ENCODE measurements around the gene PSMD6.

The PSMD6 gene

DNA sequence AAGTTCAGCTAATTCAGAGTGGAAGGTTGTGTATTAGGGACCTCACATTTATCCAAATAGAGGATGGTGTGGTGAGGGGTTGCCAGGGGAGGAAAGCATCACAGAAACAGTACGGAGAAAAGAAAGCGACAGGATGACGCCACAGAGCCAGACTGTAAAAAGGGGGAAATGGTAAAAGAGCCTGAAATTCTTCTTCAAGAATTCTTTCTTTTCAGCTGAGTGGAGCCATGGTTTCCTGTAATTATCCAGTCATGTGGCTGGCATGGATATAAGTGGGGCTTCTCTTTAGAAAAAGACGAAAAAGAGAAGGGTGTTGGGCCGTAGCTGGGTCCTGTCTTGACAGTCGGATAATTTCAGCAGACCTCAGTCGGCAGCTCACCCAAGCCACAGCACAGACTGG is 24.5 kb upstream of the PSMD6 start:
- Histone ChIP-seq H3K27ac (ENCODE audit: poor library complexity, severe bottlenecking) (no peak overlapping the region), H3K4me3 (ENCODE audit: severe bottlenecking) (no peak overlapping the region), H3K36me3 (ENCODE audit: low read depth) (no peaks in the 10 kb centered on the region), H3K9me3 (ENCODE audit: severe bottlenecking) (no peaks in the 10 kb centered on the region), H3K4me1 (ENCODE audit: insufficient read depth, poor library complexity, severe bottlenecking) (no peaks in the 10 kb centered on the region), H3K27me3 (ENCODE audit: insufficient read depth, poor library complexity, severe bottlenecking) (no peaks in the 10 kb centered on the region)
- DNase-seq (ENCODE audit: low spot score) (no peak), ATAC-seq (ENCODE audit: low read depth) (no peak)
- TF ChIP-seq, protein P1, sequence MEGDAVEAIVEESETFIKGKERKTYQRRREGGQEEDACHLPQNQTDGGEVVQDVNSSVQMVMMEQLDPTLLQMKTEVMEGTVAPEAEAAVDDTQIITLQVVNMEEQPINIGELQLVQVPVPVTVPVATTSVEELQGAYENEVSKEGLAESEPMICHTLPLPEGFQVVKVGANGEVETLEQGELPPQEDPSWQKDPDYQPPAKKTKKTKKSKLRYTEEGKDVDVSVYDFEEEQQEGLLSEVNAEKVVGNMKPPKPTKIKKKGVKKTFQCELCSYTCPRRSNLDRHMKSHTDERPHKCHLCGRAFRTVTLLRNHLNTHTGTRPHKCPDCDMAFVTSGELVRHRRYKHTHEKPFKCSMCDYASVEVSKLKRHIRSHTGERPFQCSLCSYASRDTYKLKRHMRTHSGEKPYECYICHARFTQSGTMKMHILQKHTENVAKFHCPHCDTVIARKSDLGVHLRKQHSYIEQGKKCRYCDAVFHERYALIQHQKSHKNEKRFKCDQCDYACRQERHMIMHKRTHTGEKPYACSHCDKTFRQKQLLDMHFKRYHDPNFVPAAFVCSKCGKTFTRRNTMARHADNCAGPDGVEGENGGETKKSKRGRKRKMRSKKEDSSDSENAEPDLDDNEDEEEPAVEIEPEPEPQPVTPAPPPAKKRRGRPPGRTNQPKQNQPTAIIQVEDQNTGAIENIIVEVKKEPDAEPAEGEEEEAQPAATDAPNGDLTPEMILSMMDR (IDR thresholded peaks at IDR 0.05; ENCODE audit: poor library complexity, severe bottlenecking), result no peak

DNA sequence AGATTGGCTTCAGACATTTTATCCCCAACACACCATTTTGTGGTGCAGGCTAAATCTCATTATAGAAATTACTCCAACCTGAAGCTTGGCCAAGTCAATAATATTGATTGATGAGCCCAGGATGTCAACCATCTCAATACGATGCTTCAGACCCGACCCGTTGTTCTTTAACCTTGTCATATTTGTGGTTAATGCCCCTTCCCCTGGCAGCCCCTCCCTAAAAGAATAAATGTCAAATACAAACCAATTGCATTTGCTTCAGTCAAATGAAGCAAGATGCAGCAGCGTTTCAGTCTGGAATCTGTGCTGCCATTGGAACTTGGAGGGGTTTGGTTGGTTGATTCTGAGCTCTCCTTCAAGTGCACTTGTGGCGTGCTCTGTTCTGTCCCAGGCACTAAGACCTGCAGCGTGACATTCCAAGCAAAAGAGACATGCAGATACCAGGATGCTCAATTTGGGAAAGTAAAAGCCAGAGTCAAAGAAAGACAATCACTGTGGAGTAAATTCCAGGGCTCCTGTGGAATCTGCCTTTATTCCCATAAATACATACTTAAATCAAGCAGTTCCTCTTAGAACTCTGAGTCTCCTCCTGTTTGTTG is 23.8 kb upstream of the PSMD6 start:
- Histone ChIP-seq H3K9me3 (ENCODE audit: severe bottlenecking) (no peaks in the 10 kb centered on the region), H3K4me1 (ENCODE audit: insufficient read depth, poor library complexity, severe bottlenecking) (no peaks in the 10 kb centered on the region), H3K27me3 (ENCODE audit: insufficient read depth, poor library complexity, severe bottlenecking) (no peaks in the 10 kb centered on the region), H3K36me3 (ENCODE audit: low read depth) (no peaks in the 10 kb centered on the region), H3K4me3 (ENCODE audit: severe bottlenecking) (no peak overlapping the region), H3K27ac (ENCODE audit: poor library complexity, severe bottlenecking) (no peak overlapping the region)
- DNase-seq (ENCODE audit: low spot score) (no peak), ATAC-seq (ENCODE audit: low read depth) (no peak)
- TF ChIP-seq, protein P1 (IDR thresholded peaks at IDR 0.05; ENCODE audit: poor library complexity, severe bottlenecking), result no peak

DNA sequence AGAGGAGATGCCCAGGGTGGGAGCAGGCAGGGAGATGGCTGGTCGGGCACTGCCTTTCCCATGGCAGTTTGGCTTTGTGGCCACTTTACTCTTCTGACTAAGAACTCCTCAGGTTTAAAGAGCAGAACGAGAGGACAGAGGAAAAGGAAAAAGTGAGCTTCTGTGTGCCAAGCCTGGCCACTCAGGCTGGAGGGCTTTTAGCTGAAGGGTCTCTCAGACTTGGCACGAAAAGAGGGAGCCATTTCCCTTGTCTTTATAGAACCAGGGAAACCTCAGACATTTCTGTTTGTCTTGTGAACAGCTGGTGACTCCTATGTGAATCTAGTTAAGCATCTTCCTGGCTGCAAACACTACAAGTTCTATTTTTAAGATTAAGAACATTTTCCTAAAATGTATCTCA is 23.3 kb upstream of the PSMD6 start:
- H3K27ac ChIP-seq (ENCODE audit: poor library complexity, severe bottlenecking), result no peak overlapping the region
- H3K36me3 ChIP-seq (ENCODE audit: low read depth), result no peaks in the 10 kb centered on the region
- no peaks in the 10 kb centered on the region for H3K9me3 ChIP-seq (ENCODE audit: severe bottlenecking)
- H3K4me1 ChIP-seq (ENCODE audit: insufficient read depth, poor library complexity, severe bottlenecking), result no peaks in the 10 kb centered on the region
- no peak overlapping the region for H3K4me3 ChIP-seq (ENCODE audit: severe bottlenecking)
- DNase-seq (ENCODE audit: low spot score) (no peak), ATAC-seq (ENCODE audit: low read depth) (no peak)
- H3K27me3 ChIP-seq (ENCODE audit: insufficient read depth, poor library complexity, severe bottlenecking), result no peaks in the 10 kb centered on the region
- TF ChIP-seq, protein P1 (IDR thresholded peaks at IDR 0.05; ENCODE audit: poor library complexity, severe bottlenecking), result no peak

DNA sequence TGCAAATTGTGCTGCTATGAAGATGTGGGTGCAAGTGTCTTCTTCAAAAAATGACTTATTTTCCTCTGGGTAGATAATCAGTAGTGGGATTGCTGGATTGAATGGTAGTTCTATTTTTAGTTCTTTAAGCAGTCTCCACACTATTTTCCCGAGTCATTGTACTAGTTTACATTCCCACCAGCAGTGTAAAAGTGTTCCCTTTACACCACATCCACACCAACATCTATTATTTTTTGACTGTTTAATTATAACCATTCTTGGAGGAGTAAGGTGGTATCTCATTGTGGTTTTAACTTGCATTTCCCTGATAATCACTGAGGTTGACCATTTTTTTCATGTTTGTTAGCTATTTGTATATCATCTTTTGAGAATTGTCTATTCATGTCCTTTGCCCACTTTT is 19.7 kb upstream of the PSMD6 start:
- H3K9me3 ChIP-seq (ENCODE audit: severe bottlenecking), result no peaks in the 10 kb centered on the region
- TF ChIP-seq, protein P1 (IDR thresholded peaks at IDR 0.05; ENCODE audit: poor library complexity, severe bottlenecking), result no peak
- no peaks in the 10 kb centered on the region for H3K36me3 ChIP-seq (ENCODE audit: low read depth)
- no peak for DNase-seq (ENCODE audit: low spot score)
- no peaks in the 10 kb centered on the region for H3K4me1 ChIP-seq (ENCODE audit: insufficient read depth, poor library complexity, severe bottlenecking)
- no peak overlapping the region for H3K27ac ChIP-seq (ENCODE audit: poor library complexity, severe bottlenecking)
- no peak overlapping the region for H3K4me3 ChIP-seq (ENCODE audit: severe bottlenecking)
- ATAC-seq (ENCODE audit: low read depth), result no peak
- H3K27me3 ChIP-seq (ENCODE audit: insufficient read depth, poor library complexity, severe bottlenecking), result no peaks in the 10 kb centered on the region

DNA sequence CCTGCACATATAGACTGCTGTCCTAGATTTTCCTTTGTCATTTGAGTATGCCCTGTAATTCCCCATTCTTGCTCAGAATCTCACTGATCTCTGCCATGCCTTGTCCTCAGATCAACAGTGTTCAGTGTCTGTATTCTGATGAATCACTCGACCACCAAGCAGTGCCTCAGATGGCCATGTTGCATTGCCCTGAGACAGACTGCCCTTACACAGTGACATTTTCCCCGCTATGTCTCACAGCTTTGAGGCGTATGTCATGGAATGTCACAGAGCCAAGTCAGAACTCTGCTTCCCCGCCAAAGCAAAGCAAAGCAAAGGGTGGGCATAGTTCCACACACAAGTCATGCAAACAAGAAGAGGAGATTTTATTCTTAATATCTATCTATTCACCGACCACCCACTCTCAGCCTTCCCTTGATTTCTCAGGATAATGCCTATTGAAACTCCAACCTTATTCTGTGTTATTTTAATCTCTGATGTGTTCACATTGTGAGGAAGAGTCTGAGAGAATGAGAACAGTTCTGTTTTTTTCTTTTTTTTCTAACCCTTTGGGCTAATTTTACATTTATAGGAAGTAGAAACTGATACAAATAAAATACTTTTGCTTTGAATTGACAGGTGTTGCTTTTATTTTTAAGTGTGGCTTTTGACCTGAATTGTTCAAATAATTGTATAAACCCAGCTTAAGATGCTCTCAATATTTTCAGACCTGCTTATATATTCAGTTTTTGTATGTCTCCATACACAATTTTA is 16.9 kb upstream of the PSMD6 start:
- Histone ChIP-seq H3K4me3 (ENCODE audit: severe bottlenecking) (no peak overlapping the region), H3K4me1 (ENCODE audit: insufficient read depth, poor library complexity, severe bottlenecking) (no peaks in the 10 kb centered on the region), H3K27me3 (ENCODE audit: insufficient read depth, poor library complexity, severe bottlenecking) (no peaks in the 10 kb centered on the region), H3K9me3 (ENCODE audit: severe bottlenecking) (no peaks in the 10 kb centered on the region), H3K27ac (ENCODE audit: poor library complexity, severe bottlenecking) (no peak overlapping the region), H3K36me3 (ENCODE audit: low read depth) (no peaks in the 10 kb centered on the region)
- no peak for DNase-seq (ENCODE audit: low spot score)
- ATAC-seq (ENCODE audit: low read depth), result no peak
- TF ChIP-seq, protein P1 (IDR thresholded peaks at IDR 0.05; ENCODE audit: poor library complexity, severe bottlenecking), result no peak
